GM21786 (cell line): ENCODE data around the gene SKIC8.

Source experiments
- ATAC-seq: cut with Tn5 transposase; IDR thresholded peaks from one replicate; pipeline ENCODE4 v1.9.1; 2021; ENCODE audit not compliant: unreplicated experiment

The SKIC8 gene

GRCh38 chr15:78299101-78299930, at the start of gene SKIC8:
Gene SKIC8, minus strand, starts transcription at chr15:78299609. Its CDS starts 3,923 bp downstream, at chr15:78295686.
- peak; percentile 81 for ATAC-seq

- ATAC-seq: no peak
Observed at GRCh38 chr15:78347586-78348543, 48.5 kb upstream of the SKIC8 start.

GRCh38 chr15:78345396-78346125, 46.2 kb upstream of the SKIC8 start:
- ATAC-seq: no peak

GRCh38 chr15:78343276-78344060, 44.1 kb upstream of the SKIC8 start:
- ATAC-seq: no peak

- no peak for ATAC-seq
Observed at GRCh38 chr15:78342021-78342420, 42.6 kb upstream of the SKIC8 start.

- no peak for ATAC-seq
Observed at GRCh38 chr15:78341057-78341987, 41.9 kb upstream of the SKIC8 start.

- no peak for ATAC-seq
Observed at GRCh38 chr15:78340231-78341056, 41.0 kb upstream of the SKIC8 start, which contains the start of gene CRABP1. Gene CRABP1, plus strand, starts transcription at chr15:78340353. Its CDS starts 76 bp downstream, at chr15:78340429.

GRCh38 chr15:78339559-78339958, 40.1 kb upstream of the SKIC8 start:
- ATAC-seq: no peak

- ATAC-seq: no peak
Observed at GRCh38 chr15:78338781-78339180, 39.4 kb upstream of the SKIC8 start.

- no peak for ATAC-seq
Observed at GRCh38 chr15:78335985-78336384, 36.6 kb upstream of the SKIC8 start.

- no peak for ATAC-seq
Observed at GRCh38 chr15:78334845-78335244, 35.4 kb upstream of the SKIC8 start.

- no peak for ATAC-seq
Observed at GRCh38 chr15:78329625-78330024, 30.2 kb upstream of the SKIC8 start.

GRCh38 chr15:78327466-78327865, 28.1 kb upstream of the SKIC8 start:
- ATAC-seq: no peak

GRCh38 chr15:78325092-78325843, 25.9 kb upstream of the SKIC8 start:
- ATAC-seq: no peak

- ATAC-seq: no peak
Observed at GRCh38 chr15:78324144-78324543, 24.7 kb upstream of the SKIC8 start.

GRCh38 chr15:78323693-78324092, 24.3 kb upstream of the SKIC8 start:
- no peak for ATAC-seq

GRCh38 chr15:78322724-78323521, 23.5 kb upstream of the SKIC8 start:
- no peak for ATAC-seq
